GM19328 (cell line): Measurements from ENCODE around the gene FFAR2.
"Not testable (repeated sequence)": the region's sequence is repeated elsewhere in the genome, so short reads cannot be mapped to it uniquely, and the experiment has no call there.

ENCODE experiments used
- ATAC-seq: cut with Tn5 transposase; IDR thresholded peaks from one replicate; pipeline ENCODE4 v1.9.1; 2021; ENCODE audit warnings: mild to moderate bottlenecking, moderate library complexity; ENCODE audit not compliant: unreplicated experiment

FFAR2 gene

GRCh38 chr19:35447606-35448469 lies at the start of gene FFAR2:
Gene FFAR2, plus strand, starts transcription at chr19:35448257. Its CDS starts 1,458 bp downstream, at chr19:35449715.
- ATAC-seq: no peak

- no peak for ATAC-seq
Measured at GRCh38 chr19:35398570-35398969, 49.5 kb upstream of the FFAR2 start.

GRCh38 chr19:35399231-35399630 lies 48.8 kb upstream of the FFAR2 start:
- no peak for ATAC-seq

- no peak for ATAC-seq
Measured at GRCh38 chr19:35399948-35400772, 47.9 kb upstream of the FFAR2 start.

- no peak for ATAC-seq
Measured at GRCh38 chr19:35400773-35401100, 47.3 kb upstream of the FFAR2 start.

- not testable (repeated sequence) for ATAC-seq
Measured at GRCh38 chr19:35401416-35401815, 46.6 kb upstream of the FFAR2 start.

GRCh38 chr19:35403116-35403760 lies 44.8 kb upstream of the FFAR2 start:
- ATAC-seq: no peak

- ATAC-seq: no peak
Measured at GRCh38 chr19:35404879-35405622, 43.0 kb upstream of the FFAR2 start.

GRCh38 chr19:35407619-35408018 lies 40.4 kb upstream of the FFAR2 start:
- ATAC-seq: no peak

- ATAC-seq: no peak
Measured at GRCh38 chr19:35408284-35409171, 39.5 kb upstream of the FFAR2 start.

GRCh38 chr19:35409191-35409590 lies 38.9 kb upstream of the FFAR2 start:
- ATAC-seq: no peak

- no peak for ATAC-seq
Measured at GRCh38 chr19:35410487-35410886, 37.6 kb upstream of the FFAR2 start.

- ATAC-seq: no peak
Measured at GRCh38 chr19:35414442-35414841, 33.6 kb upstream of the FFAR2 start.

GRCh38 chr19:35416331-35416730 lies 31.7 kb upstream of the FFAR2 start:
- ATAC-seq: no peak

GRCh38 chr19:35417278-35417677 lies 30.8 kb upstream of the FFAR2 start:
- ATAC-seq: no peak

GRCh38 chr19:35417713-35418534 lies 30.1 kb upstream of the FFAR2 start:
- no peak for ATAC-seq

- ATAC-seq: no peak
Measured at GRCh38 chr19:35419046-35419445, 29.0 kb upstream of the FFAR2 start.

- no peak for ATAC-seq
Measured at GRCh38 chr19:35419805-35420204, 28.3 kb upstream of the FFAR2 start.

GRCh38 chr19:35421362-35421761 lies 26.7 kb upstream of the FFAR2 start:
- no peak for ATAC-seq
